ENCODE measurements around the gene DRC1. TPM values are rescaled to one million over a fixed set of nuclear protein-coding genes. Genes with fewer than 3 reads are reported as not detected.
A peak's percentile ranks its signal among the peaks of the same experiment; 100 is the strongest.
"Not testable (repeated sequence)": the region's sequence is repeated elsewhere in the genome, so short reads cannot be mapped to it uniquely, and the experiment has no call there.

DRC1 gene
- total RNA-seq, 1 experiment from 2014 or later, result not detected

DNA sequence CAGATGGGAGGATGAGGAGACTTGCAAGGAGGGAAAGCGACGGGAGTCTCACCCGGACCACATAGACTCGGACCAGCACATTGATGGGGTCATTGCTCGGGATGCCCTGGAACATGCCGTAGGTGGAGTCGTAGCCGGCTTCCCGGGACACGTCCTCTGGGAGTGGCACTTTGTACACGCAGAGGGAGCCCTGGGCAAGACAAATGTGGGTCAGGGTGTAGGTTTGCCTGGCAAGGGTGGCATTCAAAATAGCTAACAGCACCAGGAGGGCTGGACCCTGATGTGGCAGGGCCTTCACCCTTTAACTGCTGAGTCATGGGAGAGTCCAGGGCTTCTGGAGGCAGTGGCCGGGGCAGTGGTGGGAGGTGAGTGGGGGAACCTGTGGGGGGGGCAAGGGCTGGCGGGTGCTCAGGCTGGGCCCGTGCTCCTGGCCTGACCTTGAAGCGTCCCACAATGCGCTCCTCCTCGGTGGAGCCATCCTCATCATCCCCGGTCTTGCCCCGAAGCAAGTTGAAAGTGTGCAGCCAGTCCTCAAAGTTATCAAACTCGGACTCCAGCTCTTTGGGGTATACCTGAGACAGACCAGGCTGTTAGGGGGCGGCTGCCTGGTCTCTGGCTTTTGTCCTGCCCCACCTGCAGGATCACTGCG, 65.1 kb downstream of the DRC1 start:
- TF ChIP-seq, protein P1, sequence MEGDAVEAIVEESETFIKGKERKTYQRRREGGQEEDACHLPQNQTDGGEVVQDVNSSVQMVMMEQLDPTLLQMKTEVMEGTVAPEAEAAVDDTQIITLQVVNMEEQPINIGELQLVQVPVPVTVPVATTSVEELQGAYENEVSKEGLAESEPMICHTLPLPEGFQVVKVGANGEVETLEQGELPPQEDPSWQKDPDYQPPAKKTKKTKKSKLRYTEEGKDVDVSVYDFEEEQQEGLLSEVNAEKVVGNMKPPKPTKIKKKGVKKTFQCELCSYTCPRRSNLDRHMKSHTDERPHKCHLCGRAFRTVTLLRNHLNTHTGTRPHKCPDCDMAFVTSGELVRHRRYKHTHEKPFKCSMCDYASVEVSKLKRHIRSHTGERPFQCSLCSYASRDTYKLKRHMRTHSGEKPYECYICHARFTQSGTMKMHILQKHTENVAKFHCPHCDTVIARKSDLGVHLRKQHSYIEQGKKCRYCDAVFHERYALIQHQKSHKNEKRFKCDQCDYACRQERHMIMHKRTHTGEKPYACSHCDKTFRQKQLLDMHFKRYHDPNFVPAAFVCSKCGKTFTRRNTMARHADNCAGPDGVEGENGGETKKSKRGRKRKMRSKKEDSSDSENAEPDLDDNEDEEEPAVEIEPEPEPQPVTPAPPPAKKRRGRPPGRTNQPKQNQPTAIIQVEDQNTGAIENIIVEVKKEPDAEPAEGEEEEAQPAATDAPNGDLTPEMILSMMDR (conservative IDR thresholded peaks at IDR 0.05; ENCODE audit: low read depth, low read length), result no peak
- no peak for TF ChIP-seq EZH2 (IDR thresholded peaks at IDR 0.05; ENCODE audit: borderline replicate concordance, low read depth, low read length, poor library complexity, severe bottlenecking)
- Histone ChIP-seq H3K9me3 (ENCODE audit: low read depth, low read length, poor library complexity, severe bottlenecking) (peaks cover 5% of the 10 kb centered on the region), H3K27ac (ENCODE audit: low read depth, low read length, poor library complexity, severe bottlenecking) (no peak overlapping the region), H3K36me3 (ENCODE audit: insufficient read depth, low read length, poor library complexity, severe bottlenecking) (no peaks in the 10 kb centered on the region), H3K4me1 (ENCODE audit: insufficient read depth, low read length, poor library complexity, severe bottlenecking) (peaks cover 10% of the 10 kb centered on the region), H3K4me3 (ENCODE audit: low read depth, low read length, poor library complexity, severe bottlenecking) (no peak overlapping the region), H3K27me3 (replicated peaks; ENCODE audit: insufficient read depth, low read depth, low read length, poor library complexity) (no peaks in the 10 kb centered on the region)
- intact Hi-C loops (cut with micrococcal nuclease; ENCODE audit: unreplicated experiment), result no loop called here
- BruUV-seq (replicated peaks), result no TSS peak
- no peak for DNase-seq (ENCODE audit: low spot score)
- ChIA-PET POLR2A (ENCODE audit: low non-redundant PET) (interaction anchor here (0.7 kb wide), 1 partner anchor 123 kb away, joined by 4 read pairs; no protein-coding TSS in a partner anchor), CTCF (no interaction called here)

GRCh38 chr2:26468544-26468943, 66.8 kb downstream of the DRC1 start:
- POLR2A ChIA-PET (ENCODE audit: low non-redundant PET); H3K27ac ChIP-seq (ENCODE audit: low read depth, low read length, poor library complexity, severe bottlenecking); CTCF ChIA-PET; H3K36me3 ChIP-seq (ENCODE audit: insufficient read depth, low read length, poor library complexity, severe bottlenecking); H3K9me3 ChIP-seq (ENCODE audit: low read depth, low read length, poor library complexity, severe bottlenecking); BruUV-seq (replicated peaks); intact Hi-C loops (cut with micrococcal nuclease; ENCODE audit: unreplicated experiment); DNase-seq (ENCODE audit: low spot score); H3K27me3 ChIP-seq (replicated peaks; ENCODE audit: insufficient read depth, low read depth, low read length, poor library complexity); H3K4me3 ChIP-seq (ENCODE audit: low read depth, low read length, poor library complexity, severe bottlenecking); H3K4me1 ChIP-seq (ENCODE audit: insufficient read depth, low read length, poor library complexity, severe bottlenecking): not testable (repeated sequence)

- CTCF ChIA-PET, result no interaction called here
- TF ChIP-seq, protein P1 (conservative IDR thresholded peaks at IDR 0.05; ENCODE audit: low read depth, low read length), result peak; percentile 78
- TF ChIP-seq EZH2 (IDR thresholded peaks at IDR 0.05; ENCODE audit: borderline replicate concordance, low read depth, low read length, poor library complexity, severe bottlenecking), result no peak
- DNase-seq (ENCODE audit: low spot score), result peak; percentile 74
- POLR2A ChIA-PET (ENCODE audit: low non-redundant PET), result no interaction called here
- intact Hi-C loops (cut with micrococcal nuclease; ENCODE audit: unreplicated experiment), result no loop called here
- BruUV-seq (replicated peaks), result no TSS peak
- no peaks in the 10 kb centered on the region for H3K27me3 ChIP-seq (replicated peaks; ENCODE audit: insufficient read depth, low read depth, low read length, poor library complexity)
- H3K27ac ChIP-seq (ENCODE audit: low read depth, low read length, poor library complexity, severe bottlenecking), result no peak overlapping the region
- H3K4me3 ChIP-seq (ENCODE audit: low read depth, low read length, poor library complexity, severe bottlenecking), result no peak overlapping the region
- no peaks in the 10 kb centered on the region for H3K36me3 ChIP-seq (ENCODE audit: insufficient read depth, low read length, poor library complexity, severe bottlenecking)
- H3K9me3 ChIP-seq (ENCODE audit: low read depth, low read length, poor library complexity, severe bottlenecking), result peaks cover 5% of the 10 kb centered on the region
- no peaks in the 10 kb centered on the region for H3K4me1 ChIP-seq (ENCODE audit: insufficient read depth, low read length, poor library complexity, severe bottlenecking)
Observed at GRCh38 chr2:26469092-26469710, 67.5 kb downstream of the DRC1 start.

All from A673 (cell line).